Kidney epithelial cell (primary cell): ENCODE data around the gene DMAC2L. TPM values are rescaled to one million over a fixed set of nuclear protein-coding genes. Genes with fewer than 3 reads are reported as not detected.

Experiments used
- DNase-seq: peaks from one replicate; pipeline ENCODE4 v3.0.0-alpha.2; 2010; ENCODE audit warnings: low read depth
- H3K27me3 ChIP-seq: 2 replicates; pipeline ENCODE4 v1.6.0; 2011; ENCODE audit warnings: low read length; ENCODE audit not compliant: control insufficient read depth, insufficient read depth
- H3K36me3 ChIP-seq: 2 replicates; pipeline ENCODE4 v1.5.1; 2011; ENCODE audit warnings: low read length; ENCODE audit not compliant: control insufficient read depth, insufficient read depth
- H3K4me3 ChIP-seq: 2 replicates; pipeline ENCODE4 v1.5.1; 2011; ENCODE audit warnings: low read depth, mild to moderate bottlenecking, control low read depth, low read length
- CTCF ChIP-seq: IDR thresholded peaks from 2 replicates; pipeline ENCODE4 v1.5.1; 2011; ENCODE audit warnings: mild to moderate bottlenecking, moderate library complexity, low read length, control low read depth, inconsistent platforms; ENCODE audit not compliant: insufficient read depth, poor library complexity, severe bottlenecking
- total RNA-seq: library from RNA; depleted of rRNA; stranded (reverse); fragments of >200 nt; gene quantifications from 2 replicates; pipeline ENCODE4 v1.2.3, GENCODE V29; 2015

DMAC2L gene
- total RNA-seq, 1 donor from 2014 or later: 27.5 TPM

GRCh38 chr14:50318031-50318626, 6.0 kb downstream of the DMAC2L start:
- no peak for DNase-seq
- H3K36me3 ChIP-seq: no peaks in the 10 kb centered on the region
- H3K4me3 ChIP-seq: no peak overlapping the region
- peak; percentile 66 for TF ChIP-seq CTCF
- no peaks in the 10 kb centered on the region for H3K27me3 ChIP-seq

GRCh38 chr14:50319293-50319692, 7.2 kb downstream of the DMAC2L start:
- no peaks in the 10 kb centered on the region for H3K27me3 ChIP-seq
- H3K4me3 ChIP-seq: no peak overlapping the region
- no peak for TF ChIP-seq CTCF
- H3K36me3 ChIP-seq: no peaks in the 10 kb centered on the region
- DNase-seq: no peak

GRCh38 chr14:50319721-50320120, 7.6 kb downstream of the DMAC2L start:
- TF ChIP-seq CTCF: no peak
- Histone ChIP-seq H3K36me3 (no peaks in the 10 kb centered on the region), H3K4me3 (no peak overlapping the region), H3K27me3 (no peaks in the 10 kb centered on the region)
- DNase-seq: no peak

- no peak overlapping the region for H3K4me3 ChIP-seq
- H3K27me3 ChIP-seq: no peaks in the 10 kb centered on the region
- TF ChIP-seq CTCF: no peak
- no peaks in the 10 kb centered on the region for H3K36me3 ChIP-seq
- no peak for DNase-seq
Measured at GRCh38 chr14:50320283-50320682, 8.2 kb downstream of the DMAC2L start.

GRCh38 chr14:50321009-50321660, 9.0 kb downstream of the DMAC2L start:
- H3K4me3 ChIP-seq: no peak overlapping the region
- no peaks in the 10 kb centered on the region for H3K27me3 ChIP-seq
- DNase-seq: peak; percentile 78
- peak; percentile 86 for TF ChIP-seq CTCF
- no peaks in the 10 kb centered on the region for H3K36me3 ChIP-seq

- Histone ChIP-seq H3K4me3 (no peak overlapping the region), H3K27me3 (no peaks in the 10 kb centered on the region), H3K36me3 (no peaks in the 10 kb centered on the region)
- no peak for TF ChIP-seq CTCF
- DNase-seq: no peak
Measured at GRCh38 chr14:50331596-50331995, 19.5 kb downstream of the DMAC2L start.
